ENCODE data around the gene SERPINF2.

The SERPINF2 gene

GRCh38 chr17:1726626-1727257 is 15.9 kb upstream of the SERPINF2 start:
- TF ChIP-seq ZFX (IDR thresholded peaks at IDR 0.05; ENCODE audit: borderline replicate concordance) (no peak), CTCF (IDR thresholded peaks at IDR 0.05) (no peak)
- H3K27ac ChIP-seq: no peak overlapping the region

- H3K27ac ChIP-seq: no peak overlapping the region
These were observed 15.3 kb upstream of the SERPINF2 start for GRCh38 chr17:1727258-1727789.

GRCh38 chr17:1727876-1728630 is 14.6 kb upstream of the SERPINF2 start:
- TF ChIP-seq CTCF (IDR thresholded peaks at IDR 0.05): no peak
- H3K27ac ChIP-seq: no peak overlapping the region

More at GRCh38 chr17:1727258-1727789, 15.3 kb upstream of the SERPINF2 start:
- TF ChIP-seq CTCF (IDR thresholded peaks at IDR 0.05): no peak
- no peak for TF ChIP-seq ZFX (IDR thresholded peaks at IDR 0.05; ENCODE audit: borderline replicate concordance)

GRCh38 chr17:1729966-1730325 is 12.7 kb upstream of the SERPINF2 start:
- TF ChIP-seq ZFX (IDR thresholded peaks at IDR 0.05; ENCODE audit: borderline replicate concordance): no peak
- no peak for TF ChIP-seq CTCF (IDR thresholded peaks at IDR 0.05)
- no peak overlapping the region for H3K27ac ChIP-seq

- TF ChIP-seq CTCF (IDR thresholded peaks at IDR 0.05) (no peak), ZFX (IDR thresholded peaks at IDR 0.05; ENCODE audit: borderline replicate concordance) (no peak)
- H3K27ac ChIP-seq: no peak overlapping the region
These were observed 12.1 kb upstream of the SERPINF2 start for GRCh38 chr17:1730326-1731193.

- TF ChIP-seq CTCF (IDR thresholded peaks at IDR 0.05): no peak
- no peak for TF ChIP-seq ZFX (IDR thresholded peaks at IDR 0.05; ENCODE audit: borderline replicate concordance)
- no peak overlapping the region for H3K27ac ChIP-seq
These were observed 11.5 kb upstream of the SERPINF2 start for GRCh38 chr17:1731194-1731506.

Measured in 22Rv1 (cell line).